ENCODE results near the gene PRKCA.

DNA sequence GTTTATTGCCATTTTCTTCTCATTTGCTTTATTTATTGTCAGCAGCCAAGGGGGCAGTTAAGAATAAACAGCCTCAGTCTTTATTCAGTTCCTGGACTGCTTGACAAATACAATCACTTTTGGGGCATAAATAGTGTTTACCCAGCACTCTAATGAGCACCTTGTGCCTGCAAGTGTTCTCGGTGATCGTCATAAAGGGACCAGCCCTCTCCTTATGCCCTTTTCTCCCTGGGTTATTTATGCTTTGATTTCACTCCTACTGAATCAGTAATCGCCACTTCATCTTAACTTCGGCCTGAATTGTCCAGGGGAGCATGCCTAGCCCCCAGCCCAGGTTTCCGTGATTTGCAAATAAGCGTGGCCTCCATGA lies 476.8 kb downstream of the PRKCA start:
- TF ChIP-seq POLR2A (IDR thresholded peaks at IDR 0.05) (no peak), CTCF (IDR thresholded peaks at IDR 0.05) (no peak)

Measured in vagina (tissue), 2 donors.